Endothelial cell of umbilical vein (primary cell): ENCODE results near the gene STOML1. TPM values are rescaled to one million over a fixed set of nuclear protein-coding genes. Genes with fewer than 3 reads are reported as not detected.

Source experiments
- BruUV-seq: library from RNA; stranded (reverse); fragments of 400-500 nt; replicated peaks from 2 replicates; lab custom pipeline; 2021; lab: Mats Ljungman, UMichigan
- CTCF ChIA-PET: fragments of 300-600, 350-600 bp; sonication (Branson Sonifier 250); formaldehyde crosslinking; loops from one replicate; lab custom pipeline; 2021; ENCODE audit warnings: antibody characterized with exemption, inconsistent platforms; lab: Charles Lee
- POLR2A ChIA-PET: fragments of 300-600, 350-600 bp; sonication (Branson Sonifier 250); formaldehyde crosslinking; loops from one replicate; lab custom pipeline; 2021; ENCODE audit warnings: antibody characterized with exemption, inconsistent platforms; lab: Charles Lee
- DNase-seq: peaks from one replicate; pipeline ENCODE4 v3.0.0-alpha.2; 2011; ENCODE audit warnings: low read depth, low spot score
- FAIRE-seq: peaks from 2 replicates; lab custom pipeline; 2011; peaks lifted over from hg19 to GRCh38; lab: Jason Lieb, UNC
- H2AFZ ChIP-seq: 2 replicates; pipeline ENCODE4 v1.6.0; 2012; ENCODE audit warnings: low read depth, low read length, control low read depth, inconsistent platforms
- H3K27ac ChIP-seq: 2 replicates; pipeline ENCODE4 v1.5.1; 2011; ENCODE audit warnings: low read depth, mild to moderate bottlenecking, control low read depth, low read length, moderate library complexity; ENCODE audit not compliant: insufficient read depth
- H3K27me3 ChIP-seq, 2 experiments: 2 replicates each; pipeline versions ENCODE4 v1.6.0 to v1.6.1; 2011; ENCODE audit warnings: low read length in 2 of 2, mixed read lengths in 1 of 2; ENCODE audit not compliant: control insufficient read depth in 2 of 2, insufficient read depth in 2 of 2
- H3K36me3 ChIP-seq, 2 experiments: 2 replicates in 1 of 2; 3 replicates in 1 of 2; pipeline ENCODE4 v1.5.1; 2011; ENCODE audit warnings: low read length in 2 of 2, mild to moderate bottlenecking in 1 of 2, moderate library complexity in 1 of 2; ENCODE audit not compliant: control insufficient read depth in 2 of 2, insufficient read depth in 2 of 2; ENCODE audit errors: extremely low read depth in 1 of 2
- H3K4me1 ChIP-seq: 3 replicates; pipeline ENCODE4 v1.5.1; 2011; ENCODE audit warnings: mild to moderate bottlenecking, low read length; ENCODE audit not compliant: control insufficient read depth, insufficient read depth; ENCODE audit errors: extremely low read depth
- H3K4me2 ChIP-seq: 2 replicates; pipeline ENCODE4 v1.6.1; 2011; ENCODE audit warnings: low read length, control low read depth, mixed read lengths; ENCODE audit not compliant: insufficient read depth
- H3K4me3 ChIP-seq, 3 experiments: fragments of 200-600 bp in 1 of 3; sonication (generic), shearing (Covaris generic) in 1 of 3; replicated peaks in 1 of 3; 2 replicates each; pipeline ENCODE4 v1.5.1; 2011 to 2016; ENCODE audit warnings: control low read depth in 3 of 3, low read length in 3 of 3, mild to moderate bottlenecking in 2 of 3, inconsistent platforms in 1 of 3, low read depth in 1 of 3, moderate library complexity in 1 of 3; ENCODE audit not compliant: insufficient read depth in 1 of 3
- H3K79me2 ChIP-seq: 2 replicates; pipeline ENCODE4 v1.6.0; 2012; ENCODE audit warnings: low read length, inconsistent platforms; ENCODE audit not compliant: control insufficient read depth, insufficient read depth
- H3K9ac ChIP-seq: replicated peaks from 2 replicates; pipeline ENCODE3; 2011; ENCODE audit warnings: low read length, control low read depth; ENCODE audit not compliant: insufficient read depth; ENCODE audit errors: extremely low read depth
- H3K9me1 ChIP-seq: replicated peaks from 3 replicates; pipeline ENCODE4 v1.6.0; 2011; ENCODE audit warnings: mild to moderate bottlenecking, low read length; ENCODE audit not compliant: control insufficient read depth, insufficient read depth; ENCODE audit errors: extremely low read depth
- H3K9me3 ChIP-seq: replicated peaks from 2 replicates; pipeline ENCODE4 v1.5.1; 2012; ENCODE audit warnings: low read length, inconsistent platforms; ENCODE audit not compliant: control insufficient read depth, insufficient read depth
- H4K20me1 ChIP-seq: replicated peaks from 2 replicates; pipeline ENCODE3; 2011; ENCODE audit warnings: mild to moderate bottlenecking, low read length; ENCODE audit not compliant: control insufficient read depth, insufficient read depth; ENCODE audit errors: extremely low read depth
- CTCF ChIP-seq, 2 donors: IDR thresholded peaks; 1 replicate in 1 of 2; 2 replicates in 1 of 2; pipeline ENCODE4 v1.5.1; 2011; ENCODE audit warnings: low read length in 2 of 2, mild to moderate bottlenecking in 2 of 2, moderate library complexity in 2 of 2, control low read depth in 1 of 2, inconsistent platforms in 1 of 2, low read depth in 1 of 2; ENCODE audit not compliant: insufficient read depth in 1 of 2; ENCODE audit errors: extremely low read depth in 1 of 2
- EZH2 ChIP-seq: IDR thresholded peaks from 2 replicates; pipeline ENCODE4 v1.6.1; 2012; ENCODE audit warnings: borderline replicate concordance, low read depth, mild to moderate bottlenecking, moderate library complexity, low read length, inconsistent platforms; ENCODE audit not compliant: severe bottlenecking
- MAX ChIP-seq: IDR thresholded peaks from 2 replicates; pipeline ENCODE4 v1.6.1; 2011; ENCODE audit not compliant: insufficient read depth, insufficient read length
- POLR2A ChIP-seq: IDR thresholded peaks from 2 replicates; pipeline ENCODE4 v1.6.1; 2012; ENCODE audit warnings: low read depth, mild to moderate bottlenecking, control low read depth, low read length
- POLR2AphosphoS5 ChIP-seq: IDR thresholded peaks from 2 replicates; pipeline ENCODE4 v1.6.1; 2012; ENCODE audit warnings: low read depth, mild to moderate bottlenecking, control low read depth, low read length, moderate library complexity; ENCODE audit not compliant: insufficient read depth
- dilution Hi-C: fragments of 300-500 bp; cut with MboI; formaldehyde crosslinking; loops from one replicate; pipeline ENCODE4 v1.15.0; 2019; ENCODE audit warnings: low sequenced_read_pairs; ENCODE audit not compliant: extremely low pct_ligation_motif_present
- intact Hi-C: fragments of 100-400 bp; cut with micrococcal nuclease; formaldehyde crosslinking; loops from one replicate; pipeline ENCODE4 v1.10.0; 2022
- polyA plus RNA-seq, 4 experiments: library from polyadenylated mRNA; depleted of rRNA in 3 of 4; stranded (reverse) in 3 of 4; unstranded in 1 of 4; fragments of >200 nt; gene quantifications; 2 replicates each; pipeline versions ENCODE4 v1.2.1 to v1.2.3, GENCODE V29; 2011 to 2012; ENCODE audit warnings: missing spikeins in 1 of 4
- total RNA-seq: library from RNA; stranded (reverse); gene quantifications from 2 replicates; pipeline ENCODE4 v1.2.3, GENCODE V29; 2021

Gene STOML1
- total and polyA plus RNA-seq, 2 donors (not counting 3 experiments of a cell fraction or from before 2014, with no cell fraction given), result 12.9 to 15.4 TPM

GRCh38 chr15:73951601-73952000 lies 40.5 kb downstream of the STOML1 start:
- no peaks in the 10 kb centered on the region for H3K9me3 ChIP-seq
- no peaks in the 10 kb centered on the region for H3K79me2 ChIP-seq
- TF ChIP-seq POLR2AphosphoS5, result no peak
- H4K20me1 ChIP-seq, result no peaks in the 10 kb centered on the region
- H3K27me3 ChIP-seq, result no peaks in the 10 kb centered on the region
- no peak for DNase-seq
- dilution Hi-C loops (no loop called here), intact Hi-C loops (loop anchor here (1.0 to 5.0 kb wide), 7 partner anchors 13 to 371 kb away; partner anchors contain the start of genes ISLR2, LOXL1 and STOML1)
- no peak for FAIRE-seq
- H3K4me3 ChIP-seq, result no peak overlapping the region
- no peaks in the 10 kb centered on the region for H3K36me3 ChIP-seq
- peak overlapping the region; percentile 84 for H3K27ac ChIP-seq
- ChIA-PET CTCF (interaction anchor here (0.7 to 6.9 kb wide), 40 partner anchors 9 to 370 kb away, joined by 3 to 217 read pairs (median 6); partner anchors contain the start of genes LOXL1, PML and TBC1D21), POLR2A (interaction anchor here (0.7 kb wide), 1 partner anchor 246 kb away, joined by 3 read pairs; no protein-coding TSS in a partner anchor)
- H2AFZ ChIP-seq, result peak overlapping the region; percentile 66
- H3K9ac ChIP-seq, result peak overlapping the region; percentile 36
- peaks cover 15% of the 10 kb centered on the region for H3K4me1 ChIP-seq
- BruUV-seq, result no TSS peak
- no peak overlapping the region for H3K4me2 ChIP-seq
- H3K9me1 ChIP-seq, result no peaks in the 10 kb centered on the region

DNA sequence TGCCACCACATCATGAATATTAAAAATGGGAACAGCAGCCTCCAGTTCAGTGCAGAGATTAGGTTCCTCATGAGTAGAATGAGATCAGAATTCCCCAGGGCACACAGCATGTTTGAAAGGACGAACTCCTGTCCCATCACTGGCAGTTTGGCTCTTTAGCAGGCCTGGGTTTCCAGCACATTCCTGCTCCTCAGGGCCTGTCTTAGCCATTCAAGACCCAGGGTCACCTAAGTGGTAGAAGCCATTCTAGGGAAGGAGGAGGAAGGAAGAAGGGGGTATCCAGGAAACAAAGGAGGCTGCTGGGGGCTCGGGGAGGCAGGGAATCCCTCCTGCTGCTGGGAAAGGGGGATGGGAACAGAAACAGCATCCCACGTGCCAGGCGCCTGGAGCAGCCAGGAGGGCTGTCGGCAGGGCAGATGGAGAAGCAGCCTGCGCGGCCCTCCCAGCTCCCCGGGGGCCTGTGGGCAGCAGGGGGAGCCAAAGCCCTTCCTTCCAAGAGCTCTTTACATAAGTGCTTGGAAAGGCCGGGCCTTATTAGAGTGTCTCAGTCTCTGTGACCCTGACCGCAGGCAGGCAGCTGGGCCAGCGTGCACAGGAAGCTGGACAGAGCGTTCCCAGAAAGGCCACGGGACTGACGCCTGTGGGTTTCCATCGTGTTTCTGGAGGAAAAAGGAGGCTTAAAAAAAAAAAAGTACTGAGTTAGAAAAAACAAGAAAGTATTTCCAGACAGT lies 41.1 kb downstream of the STOML1 start:
- peak; percentile 96 for FAIRE-seq
- intact Hi-C loops, result loop anchor here (1.0 to 5.0 kb wide), 7 partner anchors 13 to 371 kb away; partner anchors contain the start of genes ISLR2, LOXL1 and STOML1
- POLR2A ChIA-PET, result interaction anchor here (0.7 kb wide), 1 partner anchor 246 kb away, joined by 3 read pairs; no protein-coding TSS in a partner anchor

More for the DNA sequence above, 41.1 kb downstream of the STOML1 start:
- Histone ChIP-seq H3K4me2 (no peak overlapping the region), H3K27me3 (no peaks in the 10 kb centered on the region), H3K9me3 (no peaks in the 10 kb centered on the region), H3K79me2 (no peaks in the 10 kb centered on the region), H3K9me1 (no peaks in the 10 kb centered on the region), H3K4me3 (no peak overlapping the region), H3K27ac (peak overlapping the region; percentile 84), H3K36me3 (no peaks in the 10 kb centered on the region), H4K20me1 (no peaks in the 10 kb centered on the region), H3K4me1 (peaks cover 9% of the 10 kb centered on the region), H2AFZ (peak overlapping the region; percentile 66), H3K9ac (peak overlapping the region; percentile 36)
- DNase-seq, result peak; percentile 98
- dilution Hi-C loops, result no loop called here
- CTCF ChIA-PET, result interaction anchor here (0.7 to 6.9 kb wide), 40 partner anchors 9 to 370 kb away, joined by 3 to 217 read pairs (median 6); partner anchors contain the start of genes LOXL1, PML and TBC1D21
- BruUV-seq, result no TSS peak
- TF ChIP-seq POLR2AphosphoS5 (peak; percentile 68), POLR2A (peak; percentile 32), CTCF (IDR thresholded peaks at IDR 0.05; ENCODE audit: extremely low read depth in 1 of 2, insufficient read depth in 1 of 2, low read depth in 1 of 2, low read length in 2 of 2) (peak; percentile 94 to 95), EZH2 (no peak), MAX (peak; percentile 46)
